Endothelial cell (in vitro differentiated cells): ENCODE data around the gene ST6GALNAC2. TPM values are rescaled to one million over a fixed set of nuclear protein-coding genes. Genes with fewer than 3 reads are reported as not detected.

Source experiments
- DNase-seq: peaks from one replicate; pipeline ENCODE4 v3.0.0; 2021; ENCODE audit warnings: low spot score
- H3K27ac Mint-ChIP-seq: one replicate; pipeline ENCODE4 v1.8.0; 2021; ENCODE audit warnings: mixed read lengths, inconsistent platforms; ENCODE audit not compliant: unreplicated experiment
- H3K27me3 Mint-ChIP-seq: one replicate; pipeline ENCODE4 v1.8.0; 2021; ENCODE audit warnings: mild to moderate bottlenecking, moderate library complexity, mixed read lengths, inconsistent platforms; ENCODE audit not compliant: unreplicated experiment
- H3K36me3 Mint-ChIP-seq: one replicate; pipeline ENCODE4 v1.8.0; 2021; ENCODE audit warnings: mild to moderate bottlenecking, low read depth, mixed read lengths, inconsistent platforms; ENCODE audit not compliant: unreplicated experiment
- H3K4me1 Mint-ChIP-seq: one replicate; pipeline ENCODE4 v1.8.0; 2021; ENCODE audit warnings: mild to moderate bottlenecking, mixed read lengths, inconsistent platforms; ENCODE audit not compliant: unreplicated experiment
- H3K4me3 Mint-ChIP-seq: one replicate; pipeline ENCODE4 v1.8.0; 2021; ENCODE audit warnings: mild to moderate bottlenecking, mixed read lengths, inconsistent platforms; ENCODE audit not compliant: unreplicated experiment
- H3K9me3 Mint-ChIP-seq: one replicate; pipeline ENCODE4 v1.8.0; 2021; ENCODE audit warnings: mixed read lengths, inconsistent platforms; ENCODE audit not compliant: unreplicated experiment
- long read RNA-seq: library from polyadenylated mRNA; unstranded; transcript quantifications from one replicate; pipeline ENCODE4 v2.0.0, GENCODE V29; 2020; ENCODE audit not compliant: unreplicated experiment
- total RNA-seq: library from RNA; stranded (reverse); fragmentation: NEBNext Ultra II Directional; extraction: Animal tissue kit (Norgen Biotek cat#: 25700); gene quantifications from one replicate; pipeline ENCODE4 v1.2.1, GENCODE V29; 2021; ENCODE audit not compliant: unreplicated experiment
- TF ChIP-seq, protein P1 (sequence below): fragments of 200-600 bp; sonication (generic); IDR thresholded peaks from one replicate; pipeline ENCODE4 v1.5.0; 2021; ENCODE audit warnings: antibody characterized with exemption; ENCODE audit not compliant: unreplicated experiment

ST6GALNAC2 gene
- total RNA-seq = 2.2 TPM
- long read RNA-seq = 0 reads

DNA sequence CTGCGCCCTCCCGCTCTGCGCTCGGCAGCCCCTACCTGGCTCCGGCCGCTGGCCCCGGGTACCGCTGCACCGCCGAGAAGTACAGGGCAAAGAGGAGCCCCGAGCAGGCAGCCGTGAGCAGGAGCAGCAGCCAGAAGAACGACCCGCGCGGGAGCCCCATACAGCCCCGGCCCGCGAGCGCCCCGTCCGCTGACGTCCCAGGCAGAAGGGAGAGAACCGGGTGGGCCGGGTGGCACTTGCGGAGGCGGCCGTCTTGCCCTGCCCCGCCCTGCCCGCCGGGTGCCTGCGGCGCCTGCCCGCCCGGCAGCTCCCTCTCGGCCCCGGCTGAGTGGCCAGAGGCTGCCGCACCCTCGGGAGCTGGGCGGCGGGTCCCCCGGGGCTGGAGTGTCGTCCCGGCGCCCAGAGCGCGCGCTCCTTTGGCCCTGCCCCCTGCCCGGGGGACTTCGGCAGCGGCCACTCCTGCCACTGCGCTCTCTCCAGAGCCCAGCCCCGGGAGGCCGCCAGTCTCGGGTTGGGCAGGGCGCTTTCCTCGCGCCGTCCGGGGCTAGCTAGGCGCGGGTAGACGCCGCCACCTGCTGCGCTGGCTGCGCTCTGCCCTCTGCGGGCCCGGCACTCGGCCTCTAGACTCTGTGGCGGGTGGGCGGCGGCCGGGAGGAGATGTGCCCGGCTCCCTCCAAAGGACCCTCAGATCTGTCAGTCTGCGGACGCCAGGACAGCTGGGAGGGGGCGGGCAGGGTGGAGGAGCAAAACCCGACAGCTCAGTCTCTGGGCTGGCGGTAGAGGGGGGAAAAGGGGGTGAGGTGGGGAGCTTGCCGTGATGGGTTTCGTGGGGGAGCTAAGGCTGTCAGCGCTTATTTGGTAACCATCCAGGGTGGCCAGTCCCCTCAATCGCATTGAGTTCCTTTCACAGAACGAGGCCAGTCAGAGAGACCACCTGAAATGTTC, at the start of gene ST6GALNAC2:
ST6GALNAC2 (minus strand) TSS at position 212 of the 945 bp plus-strand sequence; CDS start at position 160, 52 bp downstream.
- H3K27me3 Mint-ChIP-seq = peaks cover 28% of the 10 kb centered on the region
- no peak within 1 kb of the TSS for H3K27ac Mint-ChIP-seq
- no peaks in the 10 kb centered on the region for H3K4me1 Mint-ChIP-seq
- peak within 1 kb of the TSS; percentile 51 for H3K4me3 Mint-ChIP-seq
- TF ChIP-seq, protein P1, sequence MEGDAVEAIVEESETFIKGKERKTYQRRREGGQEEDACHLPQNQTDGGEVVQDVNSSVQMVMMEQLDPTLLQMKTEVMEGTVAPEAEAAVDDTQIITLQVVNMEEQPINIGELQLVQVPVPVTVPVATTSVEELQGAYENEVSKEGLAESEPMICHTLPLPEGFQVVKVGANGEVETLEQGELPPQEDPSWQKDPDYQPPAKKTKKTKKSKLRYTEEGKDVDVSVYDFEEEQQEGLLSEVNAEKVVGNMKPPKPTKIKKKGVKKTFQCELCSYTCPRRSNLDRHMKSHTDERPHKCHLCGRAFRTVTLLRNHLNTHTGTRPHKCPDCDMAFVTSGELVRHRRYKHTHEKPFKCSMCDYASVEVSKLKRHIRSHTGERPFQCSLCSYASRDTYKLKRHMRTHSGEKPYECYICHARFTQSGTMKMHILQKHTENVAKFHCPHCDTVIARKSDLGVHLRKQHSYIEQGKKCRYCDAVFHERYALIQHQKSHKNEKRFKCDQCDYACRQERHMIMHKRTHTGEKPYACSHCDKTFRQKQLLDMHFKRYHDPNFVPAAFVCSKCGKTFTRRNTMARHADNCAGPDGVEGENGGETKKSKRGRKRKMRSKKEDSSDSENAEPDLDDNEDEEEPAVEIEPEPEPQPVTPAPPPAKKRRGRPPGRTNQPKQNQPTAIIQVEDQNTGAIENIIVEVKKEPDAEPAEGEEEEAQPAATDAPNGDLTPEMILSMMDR = no peak
- no peaks in the 10 kb centered on the region for H3K9me3 Mint-ChIP-seq
- DNase-seq = peak; percentile 49
- peaks cover 11% of the 10 kb centered on the region for H3K36me3 Mint-ChIP-seq

DNA sequence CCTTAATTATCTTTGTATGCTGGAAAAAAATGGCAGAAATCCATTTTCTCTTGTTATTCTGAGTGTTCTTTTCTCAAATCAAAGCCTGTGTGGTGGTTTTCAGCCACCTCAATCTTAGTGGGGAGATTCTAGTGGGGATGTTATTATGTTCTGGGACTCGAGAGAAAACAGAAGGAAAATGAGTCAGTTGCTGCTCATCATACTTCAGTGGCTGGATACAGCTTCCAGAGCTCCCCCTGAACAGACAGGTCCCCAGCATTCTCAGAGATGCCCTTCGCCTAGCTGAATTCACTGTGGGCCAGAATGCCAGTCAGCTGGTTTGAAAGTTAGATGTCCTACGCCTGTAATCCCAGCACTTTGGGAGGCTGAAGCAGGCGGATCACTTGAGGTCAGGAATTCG, 49.4 kb upstream of the ST6GALNAC2 start:
- Mint-ChIP-seq H3K27me3 (no peaks in the 10 kb centered on the region), H3K4me3 (no peak overlapping the region), H3K4me1 (peaks cover 2% of the 10 kb centered on the region), H3K27ac (no peak overlapping the region), H3K9me3 (no peaks in the 10 kb centered on the region), H3K36me3 (no peaks in the 10 kb centered on the region)
- DNase-seq = no peak
- TF ChIP-seq, protein P1 = no peak

DNA sequence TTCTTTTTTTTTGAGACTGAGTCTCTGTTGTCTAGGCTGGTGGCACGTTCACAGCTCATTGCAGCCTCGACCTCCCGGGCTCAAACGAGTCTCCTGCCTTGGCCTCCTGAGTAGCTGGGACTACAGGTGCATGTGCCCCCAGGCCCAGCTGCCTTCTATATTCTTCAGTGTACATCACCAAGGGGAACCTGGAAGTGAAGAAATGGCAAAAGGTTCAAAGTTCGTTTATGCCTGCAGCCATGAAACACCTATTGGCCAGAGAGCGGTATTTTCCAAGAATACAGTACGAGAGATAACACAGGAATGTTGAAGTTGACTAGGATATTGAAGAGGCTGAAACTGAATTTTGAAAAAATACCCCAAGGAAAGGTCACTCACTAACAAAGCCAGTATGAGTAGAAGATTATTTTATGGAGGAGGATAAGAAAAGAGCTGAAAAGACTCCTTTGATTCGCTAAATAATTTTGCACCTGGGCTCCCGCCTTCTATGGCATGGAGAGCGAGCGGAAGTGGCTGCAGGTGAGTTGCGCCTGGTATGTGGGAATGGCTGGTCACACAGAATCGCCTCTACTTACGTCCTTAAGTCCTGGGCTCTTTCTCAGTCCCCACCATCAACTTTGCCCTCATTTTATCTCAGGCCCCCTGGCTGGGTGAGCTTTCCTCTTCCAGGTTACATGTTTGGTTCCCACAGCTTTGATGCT, 48.1 kb upstream of the ST6GALNAC2 start:
- no peak for DNase-seq
- H3K4me3 Mint-ChIP-seq = no peak overlapping the region
- no peak overlapping the region for H3K27ac Mint-ChIP-seq
- TF ChIP-seq, protein P1 = no peak
- no peaks in the 10 kb centered on the region for H3K9me3 Mint-ChIP-seq
- peaks cover 9% of the 10 kb centered on the region for H3K4me1 Mint-ChIP-seq
- no peaks in the 10 kb centered on the region for H3K27me3 Mint-ChIP-seq
- peaks cover 5% of the 10 kb centered on the region for H3K36me3 Mint-ChIP-seq

DNA sequence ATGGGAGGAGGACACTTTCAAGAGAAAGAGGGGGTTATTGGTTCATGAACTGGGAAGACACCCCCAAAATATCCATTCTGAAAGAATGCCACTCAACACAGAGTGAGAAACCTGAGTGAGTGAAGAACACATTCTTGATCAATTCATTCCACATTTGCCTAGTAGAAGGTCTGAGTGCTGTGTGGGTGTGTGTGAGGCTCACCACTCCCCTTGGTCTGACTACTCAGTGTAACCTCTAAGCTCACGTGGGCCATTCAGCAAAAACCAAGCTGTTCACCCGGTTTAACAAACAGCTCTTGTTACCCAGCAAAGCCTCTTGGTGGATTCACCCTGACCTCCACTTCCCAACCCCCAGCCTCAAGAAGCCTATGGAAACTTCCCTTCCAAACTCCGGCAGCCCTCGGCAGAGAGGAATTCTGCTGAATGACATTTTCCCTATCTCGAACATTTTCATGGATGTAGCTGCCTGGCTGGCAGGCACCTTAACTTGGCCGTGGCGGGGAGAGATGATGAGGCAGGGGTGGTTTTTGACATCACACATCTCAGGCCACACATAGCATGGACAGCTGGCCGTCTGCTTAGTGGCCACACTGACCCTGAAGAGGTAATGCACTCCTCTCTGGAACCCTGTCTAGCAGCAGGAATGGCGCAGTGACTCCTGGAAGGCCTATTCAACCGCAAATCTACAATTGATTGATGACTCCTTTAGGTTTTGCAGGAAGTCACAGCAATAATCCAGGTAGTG, 46.3 kb upstream of the ST6GALNAC2 start:
- peaks cover 5% of the 10 kb centered on the region for H3K36me3 Mint-ChIP-seq
- DNase-seq = no peak
- peaks cover 2% of the 10 kb centered on the region for H3K27me3 Mint-ChIP-seq
- TF ChIP-seq, protein P1 = no peak
- no peak overlapping the region for H3K4me3 Mint-ChIP-seq
- no peaks in the 10 kb centered on the region for H3K9me3 Mint-ChIP-seq
- H3K27ac Mint-ChIP-seq = no peak overlapping the region
- H3K4me1 Mint-ChIP-seq = peaks cover 9% of the 10 kb centered on the region
